GM18511 (cell line): ENCODE data around the gene KATNB1.
"Not testable (repeated sequence)": the region's sequence is repeated elsewhere in the genome, so short reads cannot be mapped to it uniquely, and the experiment has no call there.

ENCODE experiments used
- ATAC-seq: cut with Tn5 transposase; IDR thresholded peaks from one replicate; pipeline ENCODE4 v1.9.1; 2021; ENCODE audit warnings: mild to moderate bottlenecking, moderate library complexity; ENCODE audit not compliant: unreplicated experiment

Gene KATNB1

GRCh38 chr16:57700781-57701551, 34.6 kb upstream of the KATNB1 start:
- ATAC-seq = no peak

GRCh38 chr16:57701759-57702371, 33.7 kb upstream of the KATNB1 start:
- no peak for ATAC-seq

- no peak for ATAC-seq
Measured at GRCh38 chr16:57703416-57704010, 32.1 kb upstream of the KATNB1 start.

GRCh38 chr16:57704011-57704904, 31.3 kb upstream of the KATNB1 start:
- no peak for ATAC-seq

DNA sequence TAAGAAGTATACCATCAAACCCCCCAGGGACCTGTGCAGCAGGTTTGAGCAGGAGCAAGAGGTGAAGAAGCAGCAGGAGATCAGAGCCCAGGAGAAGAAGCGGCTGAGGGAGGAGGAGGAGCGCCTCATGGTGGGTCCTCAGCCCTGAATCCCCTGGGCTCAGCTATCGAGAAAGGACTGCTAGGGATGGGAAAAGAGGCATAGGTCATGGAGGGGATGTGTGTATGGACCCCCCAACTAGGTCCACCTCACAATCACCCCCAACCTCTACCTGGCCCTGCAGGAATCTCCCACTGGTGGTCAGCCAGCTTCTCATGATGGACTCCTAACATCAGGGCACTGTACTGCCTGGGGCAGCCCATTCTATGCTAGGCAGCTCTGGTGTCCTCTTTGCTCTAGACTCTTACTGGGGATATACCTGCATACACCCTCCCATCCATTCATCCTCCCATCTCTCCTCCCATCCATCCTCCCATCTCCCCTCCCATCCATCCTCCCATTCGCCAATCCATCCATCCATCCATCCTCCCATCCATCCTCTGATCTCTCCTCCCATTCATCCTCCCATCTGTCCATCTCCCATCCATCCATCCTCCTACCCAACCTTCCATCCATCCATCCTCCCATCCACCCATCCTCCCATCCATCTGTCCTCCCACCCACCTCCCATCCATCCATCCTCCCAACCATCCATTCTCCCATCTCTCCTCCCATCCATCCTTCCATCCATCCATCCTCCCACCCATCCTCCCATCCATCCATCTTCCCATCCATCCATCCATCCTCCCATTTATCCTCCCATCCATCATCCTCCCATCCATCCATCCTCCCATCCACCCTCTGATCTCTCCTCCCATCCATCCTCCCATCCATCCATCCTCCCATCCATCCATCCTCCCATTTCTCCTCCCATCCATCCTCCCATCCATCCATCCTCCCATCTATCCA, 30.4 kb upstream of the KATNB1 start:
- ATAC-seq = no peak

- ATAC-seq = no peak
Measured at GRCh38 chr16:57706717-57707116, 28.9 kb upstream of the KATNB1 start.

GRCh38 chr16:57707331-57707730, 28.2 kb upstream of the KATNB1 start:
- no peak for ATAC-seq

DNA sequence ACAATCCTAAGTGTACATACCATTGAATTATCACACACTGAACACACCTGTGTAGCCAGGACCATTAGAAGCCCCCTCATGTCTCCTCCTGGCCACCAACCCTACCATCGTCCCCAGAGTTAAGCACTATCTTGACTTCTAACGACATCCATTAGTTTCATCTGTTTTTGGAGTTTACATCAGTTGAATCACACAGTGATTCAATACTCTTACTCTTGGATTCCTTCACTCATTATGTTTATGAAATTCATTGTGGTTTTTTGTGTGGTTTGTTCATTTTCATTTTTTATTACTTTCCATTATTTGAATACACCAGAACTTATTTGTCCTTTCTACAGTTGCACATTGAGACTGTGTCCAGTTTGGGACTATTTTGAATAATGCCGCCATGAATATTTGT, 27.4 kb upstream of the KATNB1 start:
- no peak for ATAC-seq

GRCh38 chr16:57709663-57710062, 25.9 kb upstream of the KATNB1 start:
- ATAC-seq = no peak

DNA sequence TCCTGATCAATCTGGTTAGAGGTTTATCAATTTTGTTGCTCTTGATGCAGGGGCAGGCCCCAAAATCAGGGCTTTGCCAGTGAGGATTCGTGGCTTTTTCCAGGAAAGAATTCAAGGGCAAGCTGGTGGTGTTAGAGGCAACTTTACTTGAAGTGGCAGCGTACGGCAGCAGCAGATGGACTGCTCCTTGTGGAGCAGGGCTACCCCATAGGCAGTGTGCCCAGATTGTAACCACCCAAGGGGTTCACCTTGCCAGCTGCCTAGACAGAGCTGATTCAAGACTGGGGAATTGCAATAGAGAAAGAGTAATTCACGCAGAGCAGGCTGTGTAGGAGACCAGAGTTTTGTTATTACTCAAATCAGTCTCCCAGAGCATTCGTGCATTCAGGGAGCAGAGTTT, 24.2 kb upstream of the KATNB1 start:
- ATAC-seq = no peak

- no peak for ATAC-seq
Measured at GRCh38 chr16:57711993-57712392, 23.6 kb upstream of the KATNB1 start.

DNA sequence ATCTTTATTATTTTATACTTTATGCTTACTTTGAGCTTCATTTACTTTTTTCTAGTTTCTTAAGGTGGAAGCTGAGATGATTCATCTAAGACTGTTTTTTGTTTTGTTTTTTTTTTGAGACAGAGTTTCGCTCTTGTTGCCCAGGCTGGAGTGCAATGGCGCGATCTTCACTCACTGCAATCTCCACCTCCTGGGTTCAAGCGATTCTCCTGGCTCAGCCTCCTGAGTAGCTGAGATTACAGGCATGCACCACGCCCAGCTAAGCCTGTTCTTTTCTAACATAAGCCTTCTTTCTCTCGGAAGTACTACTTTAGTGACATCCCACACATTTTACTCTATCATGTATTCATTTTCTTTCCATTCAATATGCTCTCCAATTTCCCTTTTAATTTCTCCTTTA, 23.0 kb upstream of the KATNB1 start:
- ATAC-seq = not testable (repeated sequence)

DNA sequence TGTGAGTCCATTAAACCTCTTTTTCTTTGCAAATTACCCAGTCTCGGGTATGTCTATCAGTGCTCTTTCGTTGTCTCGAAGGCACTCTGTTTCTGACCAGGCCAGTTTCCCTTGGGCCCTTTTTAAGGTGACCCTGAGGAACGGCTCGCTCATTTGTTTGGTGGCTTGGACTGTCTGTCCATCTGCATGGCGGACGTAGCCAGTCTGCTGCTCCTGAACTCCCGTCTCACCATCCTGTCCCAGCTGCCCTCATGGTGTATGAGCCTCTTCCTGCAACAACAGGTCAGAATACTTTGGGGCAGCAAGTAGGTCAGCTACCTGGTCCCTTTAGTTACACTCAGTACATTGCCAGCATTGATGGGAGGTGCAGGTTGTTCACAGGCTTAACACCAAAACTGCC, 22.0 kb upstream of the KATNB1 start:
- no peak for ATAC-seq

GRCh38 chr16:57714047-57714446, 21.5 kb upstream of the KATNB1 start:
- ATAC-seq = no peak

- ATAC-seq = no peak
Measured at GRCh38 chr16:57720142-57720575, 15.4 kb upstream of the KATNB1 start.

DNA sequence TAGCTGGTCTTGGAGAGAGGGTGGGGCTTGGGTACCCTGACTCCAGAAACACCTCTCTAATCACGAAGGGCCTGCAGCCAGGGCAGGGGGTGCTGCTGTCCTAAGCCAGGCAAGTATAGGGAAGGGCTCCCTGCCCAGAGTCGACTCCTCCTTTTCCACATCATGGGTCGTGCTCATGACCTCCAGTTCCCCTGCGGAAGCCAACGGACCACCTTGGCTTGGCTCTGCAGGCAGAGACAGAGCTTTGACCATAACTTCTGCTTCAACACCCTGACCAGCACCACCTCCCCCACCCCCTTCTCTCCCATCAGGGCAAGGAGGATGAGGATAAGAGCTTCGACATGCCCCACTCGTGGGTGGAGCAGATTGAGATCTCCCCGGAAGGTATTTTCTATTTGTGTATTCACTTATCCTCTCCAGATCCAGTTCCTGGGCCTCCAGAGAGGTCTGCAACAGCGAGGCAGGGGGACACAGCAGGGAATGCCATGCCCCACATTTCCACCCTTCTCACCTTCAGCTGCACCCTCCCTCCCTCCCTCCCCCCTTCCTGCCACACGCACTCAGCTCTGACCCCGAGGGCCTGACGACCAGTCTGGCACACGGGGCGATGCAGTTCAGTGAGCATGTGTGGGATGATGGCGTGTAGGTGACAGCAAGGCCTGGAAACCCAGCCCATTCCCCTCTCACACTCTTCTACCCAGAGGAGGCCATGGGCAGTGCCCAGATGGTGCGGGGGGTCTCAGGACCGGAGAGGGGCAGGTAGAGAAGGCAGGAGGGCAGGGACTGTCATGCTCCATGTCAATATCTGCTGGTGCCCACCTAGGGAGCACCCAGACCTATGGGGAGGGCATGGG, 14.0 kb upstream of the KATNB1 start:
- no peak for ATAC-seq

DNA sequence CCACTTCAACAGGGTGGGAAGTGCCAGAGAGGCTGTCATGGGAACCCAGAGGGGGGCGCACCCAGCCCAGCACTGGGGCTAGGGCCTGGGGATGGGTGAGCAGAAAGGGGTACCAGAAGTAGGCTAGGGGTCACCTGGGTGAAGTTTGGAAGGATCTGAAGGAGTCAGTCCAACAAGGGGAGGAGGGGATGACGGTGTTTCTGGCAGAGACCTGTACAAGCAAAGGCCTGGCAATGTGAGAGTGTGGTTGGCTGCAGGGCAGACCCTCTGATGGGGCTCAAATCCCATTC, 13.4 kb upstream of the KATNB1 start:
- ATAC-seq = no peak

DNA sequence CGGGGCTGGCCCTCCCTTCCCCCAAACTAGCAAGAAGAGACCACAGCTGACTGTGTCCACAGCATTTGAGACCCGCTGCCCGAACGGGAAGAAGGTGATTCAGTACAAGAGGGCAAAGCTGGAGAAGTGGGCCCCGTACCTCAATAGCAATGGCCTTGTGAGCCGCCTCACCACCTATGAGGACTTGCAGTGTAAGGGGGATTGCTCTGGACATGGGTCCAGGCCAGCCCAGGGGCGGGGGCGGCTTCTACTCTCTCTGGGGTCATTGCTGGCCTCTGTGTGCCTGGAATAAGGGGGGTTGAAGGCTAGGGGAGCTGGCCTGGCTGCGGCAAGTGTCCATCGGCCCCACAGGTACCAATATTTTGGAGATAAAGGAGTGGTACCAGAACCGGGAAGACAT, 12.9 kb upstream of the KATNB1 start:
- ATAC-seq = no peak

DNA sequence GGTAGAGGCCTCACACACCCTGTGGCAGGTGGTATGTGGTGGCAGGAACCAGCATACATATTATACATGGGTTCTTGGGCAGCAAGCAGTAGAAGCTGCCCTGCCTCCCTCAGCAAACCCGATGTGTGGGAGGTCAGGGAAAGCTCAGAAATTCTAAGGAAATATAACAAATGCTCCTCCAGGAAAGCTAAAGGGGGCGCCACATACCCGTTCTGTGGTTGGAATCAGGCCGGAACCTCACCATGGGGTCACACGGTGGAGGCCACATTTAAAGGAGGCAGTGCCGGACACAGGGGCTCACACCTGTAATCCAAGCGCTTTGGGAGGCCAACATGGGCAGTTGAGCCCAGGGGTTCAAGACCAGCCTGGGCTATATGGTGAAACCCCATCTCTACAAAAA, 12.4 kb upstream of the KATNB1 start:
- no peak for ATAC-seq
